ENCODE results near the gene IER3. TPM values are rescaled to one million over a fixed set of nuclear protein-coding genes. Genes with fewer than 3 reads are reported as not detected.

The IER3 gene
- total and polyA plus RNA-seq, 9 of the 15 experiments (the other 6 are each of a cell fraction or from before 2014, with no cell fraction given) = 1.5 to 30.0 (median 11.5) TPM

DNA sequence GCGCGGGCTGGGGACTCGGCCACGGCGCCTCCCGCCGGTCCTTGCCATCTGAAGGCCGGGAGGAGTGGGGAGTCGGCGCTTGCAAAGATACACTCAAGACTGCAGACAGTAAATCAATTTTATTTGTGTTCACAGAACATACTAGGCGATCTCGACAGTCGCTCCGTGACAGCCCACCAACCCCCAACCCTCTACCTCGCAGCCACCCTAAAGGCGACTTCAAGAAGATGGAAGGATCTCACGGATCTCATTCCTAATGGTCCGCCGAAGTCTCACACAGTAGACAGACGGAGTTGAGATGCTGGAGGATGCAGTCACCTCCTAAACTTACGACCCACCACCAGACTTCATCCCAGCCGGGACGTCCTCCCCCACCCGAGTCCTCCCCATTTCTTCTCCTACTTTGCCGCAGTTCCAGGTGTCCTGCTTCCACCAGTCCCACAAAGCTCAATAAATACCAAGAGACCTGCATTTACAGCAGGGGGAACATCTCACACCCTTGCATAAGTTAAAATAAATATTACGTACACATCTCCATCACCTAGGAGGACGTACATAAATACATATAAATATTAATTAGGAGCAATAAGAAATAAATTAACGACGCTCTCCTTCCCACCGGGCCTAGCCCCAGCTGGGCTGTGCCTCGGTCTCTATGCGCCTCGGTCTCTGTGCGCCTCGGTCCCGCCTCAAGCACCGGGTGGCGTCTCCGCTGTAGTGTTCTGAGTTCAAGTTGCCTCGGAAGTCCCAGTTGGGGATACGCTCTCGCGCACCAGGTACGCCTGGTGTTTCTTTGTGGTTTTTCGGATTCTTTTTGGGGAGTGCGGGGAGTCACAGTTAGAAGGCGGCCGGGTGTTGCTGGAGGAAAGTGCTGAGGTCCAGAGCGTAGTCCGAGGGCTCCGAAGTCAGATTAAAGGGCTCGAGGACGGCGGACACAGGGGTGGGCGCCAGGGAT is 971 bp downstream of the IER3 start (continued):
- TF ChIP-seq POLR3A (IDR thresholded peaks at IDR 0.05; ENCODE audit: borderline replicate concordance, extremely low read depth, insufficient read depth, insufficient read length) (no peak), NFIC (IDR thresholded peaks at IDR 0.05) (no peak), RBBP5 (IDR thresholded peaks at IDR 0.05; ENCODE audit: borderline replicate concordance, insufficient read depth, low read length, poor library complexity, severe bottlenecking) (peak; percentile 44), CREB1 (IDR thresholded peaks at IDR 0.05) (peak; percentile 6; the same call in 1 of the 2 replicates), CREB1 (CRISPR knock-in tag; IDR thresholded peaks at IDR 0.05) (no peak), PYGO2 (tag; IDR thresholded peaks at IDR 0.05) (0 out of 2 replicates have a peak, but pooled peaks have one; percentile 17), SIN3B (IDR thresholded peaks at IDR 0.05; ENCODE audit: low read depth) (no peak)
- TF ChIP-seq, protein P1, sequence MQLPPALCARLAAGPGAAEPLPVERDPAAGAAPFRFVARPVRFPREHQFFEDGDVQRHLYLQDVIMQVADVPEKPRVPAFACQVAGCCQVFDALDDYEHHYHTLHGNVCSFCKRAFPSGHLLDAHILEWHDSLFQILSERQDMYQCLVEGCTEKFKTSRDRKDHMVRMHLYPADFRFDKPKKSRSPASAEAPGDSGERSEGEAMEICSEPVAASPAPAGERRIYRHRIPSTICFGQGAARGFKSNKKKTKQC (CRISPR knock-in tag; IDR thresholded peaks at IDR 0.05) = 0 out of 2 replicates have a peak, but pooled peaks have one; percentile 56
- TF ChIP-seq, protein P2, sequence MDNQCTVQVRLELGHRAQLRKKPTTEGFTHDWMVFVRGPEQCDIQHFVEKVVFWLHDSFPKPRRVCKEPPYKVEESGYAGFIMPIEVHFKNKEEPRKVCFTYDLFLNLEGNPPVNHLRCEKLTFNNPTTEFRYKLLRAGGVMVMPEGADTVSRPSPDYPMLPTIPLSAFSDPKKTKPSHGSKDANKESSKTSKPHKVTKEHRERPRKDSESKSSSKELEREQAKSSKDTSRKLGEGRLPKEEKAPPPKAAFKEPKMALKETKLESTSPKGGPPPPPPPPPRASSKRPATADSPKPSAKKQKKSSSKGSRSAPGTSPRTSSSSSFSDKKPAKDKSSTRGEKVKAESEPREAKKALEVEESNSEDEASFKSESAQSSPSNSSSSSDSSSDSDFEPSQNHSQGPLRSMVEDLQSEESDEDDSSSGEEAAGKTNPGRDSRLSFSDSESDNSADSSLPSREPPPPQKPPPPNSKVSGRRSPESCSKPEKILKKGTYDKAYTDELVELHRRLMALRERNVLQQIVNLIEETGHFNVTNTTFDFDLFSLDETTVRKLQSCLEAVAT (IDR thresholded peaks at IDR 0.05) = peak in 1 of 2 experiments; percentile 14; a peak in 3 of 4 replicates
- TF ChIP-seq, protein P3, sequence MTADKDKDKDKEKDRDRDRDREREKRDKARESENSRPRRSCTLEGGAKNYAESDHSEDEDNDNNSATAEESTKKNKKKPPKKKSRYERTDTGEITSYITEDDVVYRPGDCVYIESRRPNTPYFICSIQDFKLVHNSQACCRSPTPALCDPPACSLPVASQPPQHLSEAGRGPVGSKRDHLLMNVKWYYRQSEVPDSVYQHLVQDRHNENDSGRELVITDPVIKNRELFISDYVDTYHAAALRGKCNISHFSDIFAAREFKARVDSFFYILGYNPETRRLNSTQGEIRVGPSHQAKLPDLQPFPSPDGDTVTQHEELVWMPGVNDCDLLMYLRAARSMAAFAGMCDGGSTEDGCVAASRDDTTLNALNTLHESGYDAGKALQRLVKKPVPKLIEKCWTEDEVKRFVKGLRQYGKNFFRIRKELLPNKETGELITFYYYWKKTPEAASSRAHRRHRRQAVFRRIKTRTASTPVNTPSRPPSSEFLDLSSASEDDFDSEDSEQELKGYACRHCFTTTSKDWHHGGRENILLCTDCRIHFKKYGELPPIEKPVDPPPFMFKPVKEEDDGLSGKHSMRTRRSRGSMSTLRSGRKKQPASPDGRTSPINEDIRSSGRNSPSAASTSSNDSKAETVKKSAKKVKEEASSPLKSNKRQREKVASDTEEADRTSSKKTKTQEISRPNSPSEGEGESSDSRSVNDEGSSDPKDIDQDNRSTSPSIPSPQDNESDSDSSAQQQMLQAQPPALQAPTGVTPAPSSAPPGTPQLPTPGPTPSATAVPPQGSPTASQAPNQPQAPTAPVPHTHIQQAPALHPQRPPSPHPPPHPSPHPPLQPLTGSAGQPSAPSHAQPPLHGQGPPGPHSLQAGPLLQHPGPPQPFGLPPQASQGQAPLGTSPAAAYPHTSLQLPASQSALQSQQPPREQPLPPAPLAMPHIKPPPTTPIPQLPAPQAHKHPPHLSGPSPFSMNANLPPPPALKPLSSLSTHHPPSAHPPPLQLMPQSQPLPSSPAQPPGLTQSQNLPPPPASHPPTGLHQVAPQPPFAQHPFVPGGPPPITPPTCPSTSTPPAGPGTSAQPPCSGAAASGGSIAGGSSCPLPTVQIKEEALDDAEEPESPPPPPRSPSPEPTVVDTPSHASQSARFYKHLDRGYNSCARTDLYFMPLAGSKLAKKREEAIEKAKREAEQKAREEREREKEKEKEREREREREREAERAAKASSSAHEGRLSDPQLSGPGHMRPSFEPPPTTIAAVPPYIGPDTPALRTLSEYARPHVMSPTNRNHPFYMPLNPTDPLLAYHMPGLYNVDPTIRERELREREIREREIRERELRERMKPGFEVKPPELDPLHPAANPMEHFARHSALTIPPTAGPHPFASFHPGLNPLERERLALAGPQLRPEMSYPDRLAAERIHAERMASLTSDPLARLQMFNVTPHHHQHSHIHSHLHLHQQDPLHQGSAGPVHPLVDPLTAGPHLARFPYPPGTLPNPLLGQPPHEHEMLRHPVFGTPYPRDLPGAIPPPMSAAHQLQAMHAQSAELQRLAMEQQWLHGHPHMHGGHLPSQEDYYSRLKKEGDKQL (CRISPR knock-in tag; IDR thresholded peaks at IDR 0.05; ENCODE audit: borderline replicate concordance) = no peak
